CD14-positive monocyte (primary cell): ENCODE measurements around the gene FKBP3. TPM values are rescaled to one million over a fixed set of nuclear protein-coding genes. Genes with fewer than 3 reads are reported as not detected.
"Not testable (repeated sequence)": the region's sequence is repeated elsewhere in the genome, so short reads cannot be mapped to it uniquely, and the experiment has no call there.

ENCODE experiments used
- DNase-seq, 3 donors: peaks; one replicate each; pipeline ENCODE4 v3.0.0-alpha.2; 2011 to 2022
- H2AFZ ChIP-seq: 2 replicates; pipeline ENCODE4 v1.6.0; 2012; ENCODE audit warnings: mild to moderate bottlenecking, low read depth, low read length, inconsistent platforms; ENCODE audit not compliant: insufficient read depth, poor library complexity, severe bottlenecking
- H3K27ac ChIP-seq, 2 donors: 1 replicate in 1 of 2; 2 replicates in 1 of 2; pipeline ENCODE4 v1.5.1; 2012 to 2013; ENCODE audit warnings: low read length in 2 of 2, control low read depth in 1 of 2, inconsistent platforms in 1 of 2, low read depth in 1 of 2, mild to moderate bottlenecking in 1 of 2
- H3K27me3 ChIP-seq, 2 donors: one replicate each; pipeline versions ENCODE4 v1.6.0 to v1.6.1; 2011 to 2013; ENCODE audit warnings: low read length in 2 of 2; ENCODE audit not compliant: control insufficient read depth in 2 of 2, insufficient read depth in 2 of 2
- H3K36me3 ChIP-seq, 2 donors: replicated peaks in 1 of 2; 1 replicate in 1 of 2; 2 replicates in 1 of 2; pipeline versions ENCODE4 v1.5.1 to v1.6.1; 2012 to 2013; ENCODE audit warnings: low read length in 2 of 2, control low read depth in 1 of 2, inconsistent platforms in 1 of 2, mild to moderate bottlenecking in 1 of 2; ENCODE audit not compliant: insufficient read depth in 2 of 2, control insufficient read depth in 1 of 2
- H3K4me1 ChIP-seq, 2 donors: 1 replicate in 1 of 2; 2 replicates in 1 of 2; pipeline versions ENCODE4 v1.5.1 to v1.6.1; 2012 to 2013; ENCODE audit warnings: low read length in 2 of 2, control low read depth in 1 of 2, inconsistent platforms in 1 of 2, mild to moderate bottlenecking in 1 of 2, moderate library complexity in 1 of 2; ENCODE audit not compliant: insufficient read depth in 2 of 2, control insufficient read depth in 1 of 2
- H3K4me2 ChIP-seq: replicated peaks from 2 replicates; pipeline ENCODE3; 2012; ENCODE audit warnings: low read length, moderate library complexity, mild to moderate bottlenecking; ENCODE audit not compliant: poor library complexity, severe bottlenecking; ENCODE audit errors: extremely low read depth
- H3K4me3 ChIP-seq, 3 experiments: fragments of 200-600 bp in 1 of 3; sonication (generic) in 1 of 3; replicated peaks in 1 of 3; 1 replicate in 2 of 3; 2 replicates in 1 of 3; pipeline ENCODE4 v1.5.1; 2011 to 2013; ENCODE audit warnings: low read length in 3 of 3, mild to moderate bottlenecking in 3 of 3, control low read depth in 2 of 3, low read depth in 2 of 3, inconsistent platforms in 1 of 3, moderate library complexity in 1 of 3
- H3K79me2 ChIP-seq: 2 replicates; pipeline ENCODE4 v1.6.0; 2012; ENCODE audit warnings: mild to moderate bottlenecking, control low read depth, inconsistent platforms, low read length, moderate library complexity; ENCODE audit not compliant: insufficient read depth
- H3K9ac ChIP-seq: 2 replicates; pipeline ENCODE4 v1.6.0; 2017; ENCODE audit warnings: low read length, mild to moderate bottlenecking; ENCODE audit not compliant: insufficient read depth, poor library complexity, severe bottlenecking
- H3K9me3 ChIP-seq, 2 donors: replicated peaks in 1 of 2; 1 replicate in 1 of 2; 2 replicates in 1 of 2; pipeline versions ENCODE4 v1.5.1 to v1.6.1; 2012 to 2013; ENCODE audit warnings: low read length in 2 of 2, control low read depth in 1 of 2; ENCODE audit not compliant: control insufficient read depth in 1 of 2, insufficient read depth in 1 of 2
- H4K20me1 ChIP-seq: 2 replicates; pipeline ENCODE4 v1.6.0; 2012; ENCODE audit warnings: mild to moderate bottlenecking, low read length, control low read depth, moderate library complexity; ENCODE audit not compliant: insufficient read depth
- H3K27ac Mint-ChIP-seq, 7 donors: one replicate each; pipeline ENCODE4 v1.8.0; 2020; ENCODE audit warnings: mild to moderate bottlenecking in 7 of 7, mixed read lengths in 7 of 7, moderate library complexity in 6 of 7, inconsistent platforms in 2 of 7
- H3K27me3 Mint-ChIP-seq, 3 donors: one replicate each; pipeline ENCODE4 v1.8.0; 2021 to 2022; ENCODE audit warnings: low read depth in 3 of 3, mild to moderate bottlenecking in 3 of 3, mixed read lengths in 3 of 3, moderate library complexity in 3 of 3, inconsistent platforms in 1 of 3
- H3K36me3 Mint-ChIP-seq, 2 donors: one replicate each; pipeline ENCODE4 v1.8.0; 2020; ENCODE audit warnings: mixed read lengths in 2 of 2, inconsistent platforms in 1 of 2, mild to moderate bottlenecking in 1 of 2
- H3K4me1 Mint-ChIP-seq: one replicate; pipeline ENCODE4 v1.8.0; 2020; ENCODE audit warnings: mild to moderate bottlenecking, mixed read lengths
- H3K4me3 Mint-ChIP-seq, 2 donors: one replicate each; pipeline ENCODE4 v1.8.0; 2020; ENCODE audit warnings: mild to moderate bottlenecking in 2 of 2, mixed read lengths in 2 of 2, moderate library complexity in 1 of 2
- H3K9me3 Mint-ChIP-seq, 7 donors: one replicate each; pipeline ENCODE4 v1.8.0; 2020 to 2022; ENCODE audit warnings: mixed read lengths in 7 of 7, mild to moderate bottlenecking in 6 of 7, moderate library complexity in 6 of 7, inconsistent platforms in 2 of 7
- CTCF ChIP-seq: fragments of 200-600 bp; IDR thresholded peaks from one replicate; pipeline ENCODE4 v1.8.0; 2022; ENCODE audit warnings: antibody characterized with exemption, mild to moderate bottlenecking
- WGBS: methylation state at CpG from one replicate; pipeline ENCODE4 v1.1.5; 2013; ENCODE audit warnings: missing lambda C conversion rate; ENCODE audit not compliant: insufficient coverage; 5-methylcytosine and 5-hydroxymethylcytosine counted together
- intact Hi-C, 2 donors: fragments of 100-400 bp; cut with micrococcal nuclease; formaldehyde crosslinking; loops; one replicate each; pipeline versions ENCODE4 v1.15.0 to v1.15.1; 2023
- polyA plus RNA-seq, 3 donors: library from polyadenylated mRNA; depleted of rRNA in 1 of 3; unstranded in 2 of 3; stranded (reverse) in 1 of 3; fragments of 300-500 nt in 2 of 3; fragments of >200 nt in 1 of 3; fragmentation: Illumina TruSeq in 2 of 3; gene quantifications; 1 replicate in 2 of 3; 2 replicates in 1 of 3; pipeline ENCODE4 v1.2.3, GENCODE V29; 2012 to 2021

The FKBP3 gene
- polyA plus RNA-seq, 3 donors = 18.1 to 50.3 (median 42.5) TPM

- Histone ChIP-seq H3K9me3 (no peaks in the 10 kb centered on the region), H3K36me3 (no peaks in the 10 kb centered on the region), H3K4me3 (no peak overlapping the region), H3K9ac (no peak overlapping the region), H4K20me1 (peaks cover 14% of the 10 kb centered on the region), H3K4me1 (peaks cover 20 to 27% of the 10 kb centered on the region in 2 donors), H2AFZ (peak overlapping the region; percentile 98), H3K27me3 (no peaks in the 10 kb centered on the region), H3K27ac (no peak overlapping the region), H3K79me2 (peaks cover 35% of the 10 kb centered on the region), H3K4me2 (no peak overlapping the region)
- Mint-ChIP-seq H3K4me3 (no peak overlapping the region), H3K9me3 (peaks cover 0 to 3% (median 1%) of the 10 kb centered on the region in 7 donors), H3K27ac (peak overlapping the region in 2 of 7 donors; percentile 1 to 47), H3K4me1 (peaks cover 34% of the 10 kb centered on the region), H3K36me3 (peaks cover 5 to 7% of the 10 kb centered on the region in 2 donors), H3K27me3 (peaks cover 2 to 10% (median 6%) of the 10 kb centered on the region in 3 donors)
- 100% methylated on average over 2 of the region's 2 CpGs for WGBS
- TF ChIP-seq CTCF = no peak
- intact Hi-C loops = loop anchor here (5.0 to 10.0 kb wide), 6 partner anchors 50 to 188 kb away; partner anchors contain the start of genes KLHL28 (in 2 of the 2), TOGARAM1 (in 2 of the 2), FANCM (in 1 of the 2) and FKBP3 (in 1 of the 2)
- no peak for DNase-seq
These were observed 51.9 kb downstream of the FKBP3 start for GRCh38 chr14:45082420-45082819.

GRCh38 chr14:45081096-45081495 lies 53.2 kb downstream of the FKBP3 start:
- H2AFZ ChIP-seq, H3K4me3 Mint-ChIP-seq, H3K27ac ChIP-seq, H3K36me3 ChIP-seq, H4K20me1 ChIP-seq, H3K27me3 Mint-ChIP-seq, H3K27me3 ChIP-seq, H3K36me3 Mint-ChIP-seq, H3K9me3 ChIP-seq, H3K4me2 ChIP-seq, H3K9me3 Mint-ChIP-seq, H3K4me3 ChIP-seq, H3K9ac ChIP-seq, DNase-seq, H3K27ac Mint-ChIP-seq: not testable (repeated sequence)
- peaks cover 25% of the 10 kb centered on the region for H3K4me1 Mint-ChIP-seq
- peaks cover 20 to 27% of the 10 kb centered on the region in 2 donors for H3K4me1 ChIP-seq
- 100% methylated on average over 1 of the region's 3 CpGs for WGBS
- intact Hi-C loops = loop anchor here (5.0 to 10.0 kb wide), 6 partner anchors 51 to 186 kb away; partner anchors contain the start of genes KLHL28 (in 2 of the 2), TOGARAM1 (in 2 of the 2), FANCM (in 1 of the 2) and FKBP3 (in 1 of the 2)
- peaks cover 22% of the 10 kb centered on the region for H3K79me2 ChIP-seq

GRCh38 chr14:45080416-45080968 lies 53.8 kb downstream of the FKBP3 start:
- not testable (repeated sequence) for DNase-seq, H2AFZ ChIP-seq, H3K27ac Mint-ChIP-seq, H3K4me3 ChIP-seq, H3K27ac ChIP-seq, H3K4me3 Mint-ChIP-seq, H3K9me3 ChIP-seq, H3K36me3 ChIP-seq, H3K36me3 Mint-ChIP-seq, H3K4me2 ChIP-seq, H3K9me3 Mint-ChIP-seq, H3K27me3 ChIP-seq, H4K20me1 ChIP-seq, H3K27me3 Mint-ChIP-seq, H3K9ac ChIP-seq
- peaks cover 18 to 21% of the 10 kb centered on the region in 2 donors for H3K4me1 ChIP-seq
- peaks cover 19% of the 10 kb centered on the region for H3K4me1 Mint-ChIP-seq
- peaks cover 16% of the 10 kb centered on the region for H3K79me2 ChIP-seq
- 93% methylated on average over 32 of the region's 40 CpGs for WGBS
- intact Hi-C loops = loop anchor here (5.0 to 10.0 kb wide), 6 partner anchors 52 to 186 kb away; partner anchors contain the start of genes KLHL28 (in 2 of the 2), TOGARAM1 (in 2 of the 2), FANCM (in 1 of the 2) and FKBP3 (in 1 of the 2)
